Measurements from ENCODE around the gene BTNL8. TPM values are rescaled to one million over a fixed set of nuclear protein-coding genes. Genes with fewer than 3 reads are reported as not detected.

Gene BTNL8
- total RNA-seq, 1 experiment from 2014 or later: not detected

DNA sequence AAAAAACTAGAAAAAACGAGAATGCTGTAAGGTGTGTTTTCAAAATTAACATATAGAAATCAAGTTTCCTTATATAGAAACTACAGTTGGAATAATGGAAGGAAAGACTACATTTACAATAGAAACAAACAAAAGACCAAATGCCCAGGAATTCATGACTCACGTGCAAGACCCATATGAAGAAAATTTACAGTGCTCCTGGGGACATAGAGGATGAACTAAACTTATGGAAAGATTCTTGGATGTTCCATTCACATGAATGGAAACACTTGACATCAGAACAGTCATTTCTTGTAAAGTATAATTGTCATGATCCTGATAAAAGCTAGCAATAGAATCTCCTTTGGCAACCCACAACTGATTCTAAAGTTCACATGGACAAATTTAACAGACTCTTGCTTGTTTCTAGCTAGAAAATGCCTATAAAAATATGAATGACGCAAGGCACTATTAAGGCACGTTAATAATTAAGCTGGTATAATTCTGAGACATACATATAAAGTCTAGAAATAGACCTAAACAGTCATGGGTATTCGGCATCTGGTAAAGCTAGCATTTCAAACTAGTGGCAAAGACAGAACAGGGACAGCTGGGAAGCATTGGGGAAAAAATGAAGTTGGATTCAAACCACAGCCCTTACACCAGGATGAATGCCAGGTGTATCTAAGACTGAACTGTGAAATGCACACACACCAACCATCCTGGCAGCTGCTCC, 32.8 kb upstream of the BTNL8 start:
- ChIA-PET POLR2A (ENCODE audit: unreplicated experiment) (interaction anchor here (0.7 kb wide), 1 partner anchor 159 kb away, joined by 3 read pairs; no protein-coding TSS in a partner anchor), CTCF (no interaction called here)
- Histone ChIP-seq H3K9me3 (ENCODE audit: low read length) (no peaks in the 10 kb centered on the region), H3K4me1 (ENCODE audit: insufficient read depth, low read length) (peaks cover 16% of the 10 kb centered on the region), H3F3A (ENCODE audit: low read length, unreplicated experiment) (no peaks in the 10 kb centered on the region), H3K9me2 (replicated peaks; ENCODE audit: low read length) (no peaks in the 10 kb centered on the region), H3K27ac (ENCODE audit: low read length) (no peak overlapping the region), H2AFZ (ENCODE audit: low read length) (no peak overlapping the region), H3K36me3 (ENCODE audit: low read depth, low read length) (no peaks in the 10 kb centered on the region), H3K79me2 (ENCODE audit: low read length) (no peaks in the 10 kb centered on the region), H3K9ac (ENCODE audit: low read length) (no peak overlapping the region), H3K4me3 (ENCODE audit: low read length) (no peak overlapping the region), H4K20me1 (ENCODE audit: low read length) (no peaks in the 10 kb centered on the region), H3K4me2 (ENCODE audit: low read length) (peak overlapping the region; percentile 14), H3K27me3 (ENCODE audit: low read length) (no peaks in the 10 kb centered on the region)
- peak; percentile 30 for DNase-seq
- ATAC-seq: peak; percentile 6; the same call in 1 of the 2 replicates
- intact Hi-C loops (cut with micrococcal nuclease): loop anchor here (5.0 kb wide), 1 partner anchor 306 kb away; no protein-coding TSS in a partner anchor
- no TSS peak for BruUV-seq (replicated peaks)
- TF ChIP-seq, protein P1, sequence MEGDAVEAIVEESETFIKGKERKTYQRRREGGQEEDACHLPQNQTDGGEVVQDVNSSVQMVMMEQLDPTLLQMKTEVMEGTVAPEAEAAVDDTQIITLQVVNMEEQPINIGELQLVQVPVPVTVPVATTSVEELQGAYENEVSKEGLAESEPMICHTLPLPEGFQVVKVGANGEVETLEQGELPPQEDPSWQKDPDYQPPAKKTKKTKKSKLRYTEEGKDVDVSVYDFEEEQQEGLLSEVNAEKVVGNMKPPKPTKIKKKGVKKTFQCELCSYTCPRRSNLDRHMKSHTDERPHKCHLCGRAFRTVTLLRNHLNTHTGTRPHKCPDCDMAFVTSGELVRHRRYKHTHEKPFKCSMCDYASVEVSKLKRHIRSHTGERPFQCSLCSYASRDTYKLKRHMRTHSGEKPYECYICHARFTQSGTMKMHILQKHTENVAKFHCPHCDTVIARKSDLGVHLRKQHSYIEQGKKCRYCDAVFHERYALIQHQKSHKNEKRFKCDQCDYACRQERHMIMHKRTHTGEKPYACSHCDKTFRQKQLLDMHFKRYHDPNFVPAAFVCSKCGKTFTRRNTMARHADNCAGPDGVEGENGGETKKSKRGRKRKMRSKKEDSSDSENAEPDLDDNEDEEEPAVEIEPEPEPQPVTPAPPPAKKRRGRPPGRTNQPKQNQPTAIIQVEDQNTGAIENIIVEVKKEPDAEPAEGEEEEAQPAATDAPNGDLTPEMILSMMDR (conservative IDR thresholded peaks at IDR 0.05; ENCODE audit: low read depth, low read length): no peak
- TF ChIP-seq EZH2phosphoT487 (IDR thresholded peaks at IDR 0.05; ENCODE audit: borderline replicate concordance, low read length) (no peak), EZH2 (IDR thresholded peaks at IDR 0.05; ENCODE audit: low read length, unreplicated experiment) (no peak)

DNA sequence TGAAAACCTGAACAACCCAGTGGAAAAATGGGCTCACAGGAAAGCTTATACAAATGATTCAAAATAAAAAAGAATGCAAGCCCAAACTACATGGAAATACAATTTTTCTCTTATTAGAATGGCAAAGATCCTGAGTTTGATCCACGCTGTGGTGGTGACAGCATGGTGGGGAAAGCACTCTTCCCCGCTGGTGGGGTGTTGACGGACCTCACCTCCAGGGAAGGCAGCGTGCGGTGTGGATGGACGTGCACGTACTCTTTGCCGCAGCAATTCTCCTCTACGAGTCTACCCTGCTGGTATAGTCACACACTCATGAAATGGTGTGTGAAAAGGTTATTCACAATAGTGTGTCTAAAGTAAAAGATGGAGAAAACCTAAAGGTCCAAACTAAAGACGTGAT, 32.0 kb upstream of the BTNL8 start:
- no peak overlapping the region for H2AFZ ChIP-seq (ENCODE audit: low read length)
- peaks cover 13% of the 10 kb centered on the region for H3K4me1 ChIP-seq (ENCODE audit: insufficient read depth, low read length)
- H3K9me3 ChIP-seq (ENCODE audit: low read length): no peaks in the 10 kb centered on the region
- no peaks in the 10 kb centered on the region for H3K9me2 ChIP-seq (replicated peaks; ENCODE audit: low read length)
- DNase-seq (no peak), ATAC-seq (no peak)
- H4K20me1 ChIP-seq (ENCODE audit: low read length): no peaks in the 10 kb centered on the region
- no peaks in the 10 kb centered on the region for H3K27me3 ChIP-seq (ENCODE audit: low read length)
- intact Hi-C loops (cut with micrococcal nuclease): loop anchor here (5.0 kb wide), 1 partner anchor 305 kb away; no protein-coding TSS in a partner anchor
- TF ChIP-seq EZH2phosphoT487 (IDR thresholded peaks at IDR 0.05; ENCODE audit: borderline replicate concordance, low read length): no peak
- no peak for TF ChIP-seq EZH2 (IDR thresholded peaks at IDR 0.05; ENCODE audit: low read length, unreplicated experiment)
- TF ChIP-seq, protein P1 (conservative IDR thresholded peaks at IDR 0.05; ENCODE audit: low read depth, low read length): no peak
- no peak overlapping the region for H3K4me3 ChIP-seq (ENCODE audit: low read length)
- H3K27ac ChIP-seq (ENCODE audit: low read length): no peak overlapping the region
- no peaks in the 10 kb centered on the region for H3F3A ChIP-seq (ENCODE audit: low read length, unreplicated experiment)
- H3K9ac ChIP-seq (ENCODE audit: low read length): no peak overlapping the region
- ChIA-PET CTCF (interaction anchor here (0.7 kb wide), 1 partner anchor 73 kb away, joined by 3 read pairs; no protein-coding TSS in a partner anchor), POLR2A (ENCODE audit: unreplicated experiment) (no interaction called here)
- no peaks in the 10 kb centered on the region for H3K79me2 ChIP-seq (ENCODE audit: low read length)
- BruUV-seq (replicated peaks): no TSS peak
- H3K36me3 ChIP-seq (ENCODE audit: low read depth, low read length): no peaks in the 10 kb centered on the region
- H3K4me2 ChIP-seq (ENCODE audit: low read length): no peak overlapping the region

DNA sequence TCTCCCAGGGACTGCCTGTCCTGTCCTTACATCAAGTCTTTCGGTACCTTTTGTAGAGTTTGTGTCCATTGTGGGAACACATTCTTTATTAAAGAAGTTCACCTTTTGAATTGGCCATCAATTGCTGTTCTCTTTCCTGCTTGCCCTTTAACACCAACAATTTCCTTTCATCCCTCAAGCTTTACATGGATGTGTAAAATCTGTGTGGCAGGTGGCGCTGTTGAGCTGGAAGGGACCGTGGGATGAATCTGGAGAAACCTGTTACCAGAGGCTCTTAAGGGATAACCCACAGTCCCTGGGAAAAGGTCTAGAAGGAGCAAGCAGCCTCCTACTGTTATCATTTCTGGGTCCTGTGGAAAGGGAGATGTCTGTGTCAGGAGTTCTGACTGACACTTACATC, 30.0 kb upstream of the BTNL8 start:
- Histone ChIP-seq H3K27ac (ENCODE audit: low read length) (no peak overlapping the region), H3K9me3 (ENCODE audit: low read length) (no peaks in the 10 kb centered on the region), H3F3A (ENCODE audit: low read length, unreplicated experiment) (no peaks in the 10 kb centered on the region), H3K27me3 (ENCODE audit: low read length) (no peaks in the 10 kb centered on the region), H3K9me2 (replicated peaks; ENCODE audit: low read length) (no peaks in the 10 kb centered on the region), H2AFZ (ENCODE audit: low read length) (no peak overlapping the region), H3K4me1 (ENCODE audit: insufficient read depth, low read length) (peaks cover 13% of the 10 kb centered on the region), H4K20me1 (ENCODE audit: low read length) (no peaks in the 10 kb centered on the region), H3K79me2 (ENCODE audit: low read length) (no peaks in the 10 kb centered on the region), H3K9ac (ENCODE audit: low read length) (no peak overlapping the region), H3K36me3 (ENCODE audit: low read depth, low read length) (no peaks in the 10 kb centered on the region), H3K4me2 (ENCODE audit: low read length) (no peak overlapping the region), H3K4me3 (ENCODE audit: low read length) (no peak overlapping the region)
- DNase-seq (peak; percentile 98), ATAC-seq (peak; percentile 91)
- intact Hi-C loops (cut with micrococcal nuclease): loop anchor here (1.0 to 5.0 kb wide), 2 partner anchors 85 to 303 kb away; no protein-coding TSS in a partner anchor
- ChIA-PET POLR2A (ENCODE audit: unreplicated experiment) (no interaction called here), CTCF (interaction anchor here (0.6 to 1.0 kb wide), 2 partner anchors 9 to 17 kb away, joined by 3 to 18 read pairs; no protein-coding TSS in a partner anchor)
- TF ChIP-seq, protein P1 (conservative IDR thresholded peaks at IDR 0.05; ENCODE audit: low read depth, low read length): peak; percentile 97
- TF ChIP-seq EZH2phosphoT487 (IDR thresholded peaks at IDR 0.05; ENCODE audit: borderline replicate concordance, low read length): no peak
- no TSS peak for BruUV-seq (replicated peaks)

All from PC-3 (cell line).